Vagina (tissue), 2 donors: ENCODE data around the gene ACAA1. TPM values are rescaled to one million over a fixed set of nuclear protein-coding genes. Genes with fewer than 3 reads are reported as not detected.

ENCODE experiments used
- DNase-seq, 2 donors: peaks; one replicate each; pipeline ENCODE4 v3.0.0-alpha.2; 2017; ENCODE audit errors: extremely low spot score in 2 of 2
- H3K27ac ChIP-seq: fragments of 200-600 bp; sonication (generic); one replicate; pipeline ENCODE4 v1.5.1; 2019
- H3K27me3 ChIP-seq: fragments of 200-600 bp; sonication (generic); one replicate; pipeline ENCODE4 v1.5.1; 2019
- H3K36me3 ChIP-seq, 2 donors: fragments of 200-600 bp; sonication (generic); one replicate each; pipeline ENCODE4 v1.5.1; 2017 to 2019
- H3K4me1 ChIP-seq: fragments of 200-600 bp; sonication (generic); one replicate; pipeline ENCODE4 v1.5.1; 2019
- H3K4me3 ChIP-seq, 2 donors: fragments of 200-600 bp; sonication (generic); 1 replicate in 1 of 2; 2 replicates in 1 of 2; pipeline ENCODE4 v1.5.1; 2016 to 2019
- H3K9me3 ChIP-seq: fragments of 200-600 bp; sonication (generic); one replicate; pipeline ENCODE4 v1.5.1; 2019
- POLR2A ChIP-seq, 2 donors: fragments of 450-650 bp; IDR thresholded peaks; one replicate each; pipeline ENCODE4 v1.6.1; 2017; ENCODE audit warnings: antibody characterized with exemption in 2 of 2, mild to moderate bottlenecking in 2 of 2, moderate library complexity in 2 of 2
- POLR2AphosphoS5 ChIP-seq, 2 donors: sonication (generic); formaldehyde crosslinking; IDR thresholded peaks; one replicate each; pipeline ENCODE4 v1.9.0; 2017; ENCODE audit warnings: antibody characterized with exemption in 2 of 2, mild to moderate bottlenecking in 2 of 2, low read depth in 1 of 2; ENCODE audit not compliant: insufficient read depth in 1 of 2
- intact Hi-C: fragments of 100-400 bp; cut with DNase I; formaldehyde crosslinking; loops from one replicate; pipeline ENCODE4 v1.15.1; 2023
- total RNA-seq: library from RNA; depleted of rRNA; stranded (reverse); fragments of >200 nt; gene quantifications from one replicate; pipeline ENCODE4 v1.2.3, GENCODE V29; 2016
- TF ChIP-seq, protein P1 (sequence below), 3 experiments: fragments of 450-650 bp in 2 of 3; fragments of 200-600 bp in 1 of 3; sonication (generic) in 1 of 3; IDR thresholded peaks; one replicate each; pipeline ENCODE4 v1.5.1; 2017 to 2019; ENCODE audit warnings: antibody characterized with exemption in 3 of 3, mild to moderate bottlenecking in 2 of 3, moderate library complexity in 2 of 3

ACAA1 gene
- total RNA-seq, 1 donor from 2014 or later: 53.0 TPM

DNA sequence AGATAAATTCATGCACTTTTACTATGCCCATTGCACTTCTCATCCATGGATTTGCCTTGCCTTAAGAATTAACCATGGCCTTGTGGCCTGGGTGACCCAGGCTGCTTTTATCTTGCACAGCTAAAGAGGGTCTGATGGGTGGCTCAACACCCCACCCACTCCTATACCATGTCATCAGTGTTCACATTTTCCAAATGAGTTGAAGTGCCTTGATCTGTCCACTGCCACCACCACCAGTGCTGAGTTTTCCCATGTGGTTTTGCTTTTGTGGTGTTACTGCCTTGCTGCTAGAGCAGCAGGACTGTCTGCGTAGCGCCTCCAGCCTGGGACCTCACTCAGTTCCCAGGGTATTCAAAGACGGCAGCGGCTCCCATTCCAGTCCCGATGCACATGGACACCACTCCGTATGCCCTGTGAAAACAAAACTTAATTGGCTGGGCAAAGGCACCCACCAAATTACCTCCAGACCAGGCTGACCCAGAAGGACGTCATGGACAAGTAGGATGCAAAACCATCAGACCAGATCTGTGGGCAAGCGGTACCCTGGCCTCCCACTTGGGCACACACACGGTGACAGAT, 14.1 kb downstream of the ACAA1 start:
- TF ChIP-seq POLR2AphosphoS5 (IDR thresholded peaks at IDR 0.05; ENCODE audit: insufficient read depth in 1 of 2, low read depth in 1 of 2): no peak
- TF ChIP-seq, protein P1, sequence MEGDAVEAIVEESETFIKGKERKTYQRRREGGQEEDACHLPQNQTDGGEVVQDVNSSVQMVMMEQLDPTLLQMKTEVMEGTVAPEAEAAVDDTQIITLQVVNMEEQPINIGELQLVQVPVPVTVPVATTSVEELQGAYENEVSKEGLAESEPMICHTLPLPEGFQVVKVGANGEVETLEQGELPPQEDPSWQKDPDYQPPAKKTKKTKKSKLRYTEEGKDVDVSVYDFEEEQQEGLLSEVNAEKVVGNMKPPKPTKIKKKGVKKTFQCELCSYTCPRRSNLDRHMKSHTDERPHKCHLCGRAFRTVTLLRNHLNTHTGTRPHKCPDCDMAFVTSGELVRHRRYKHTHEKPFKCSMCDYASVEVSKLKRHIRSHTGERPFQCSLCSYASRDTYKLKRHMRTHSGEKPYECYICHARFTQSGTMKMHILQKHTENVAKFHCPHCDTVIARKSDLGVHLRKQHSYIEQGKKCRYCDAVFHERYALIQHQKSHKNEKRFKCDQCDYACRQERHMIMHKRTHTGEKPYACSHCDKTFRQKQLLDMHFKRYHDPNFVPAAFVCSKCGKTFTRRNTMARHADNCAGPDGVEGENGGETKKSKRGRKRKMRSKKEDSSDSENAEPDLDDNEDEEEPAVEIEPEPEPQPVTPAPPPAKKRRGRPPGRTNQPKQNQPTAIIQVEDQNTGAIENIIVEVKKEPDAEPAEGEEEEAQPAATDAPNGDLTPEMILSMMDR (IDR thresholded peaks at IDR 0.05): no peak
- no peak for TF ChIP-seq POLR2A (IDR thresholded peaks at IDR 0.05)
- Histone ChIP-seq H3K27ac (no peak overlapping the region), H3K36me3 (peaks cover 0 to 71% of the 10 kb centered on the region in 2 donors), H3K9me3 (no peaks in the 10 kb centered on the region), H3K4me1 (no peaks in the 10 kb centered on the region), H3K4me3 (no peak overlapping the region), H3K27me3 (no peaks in the 10 kb centered on the region)
- intact Hi-C loops: no loop called here
- DNase-seq: peak in 1 of 2 donors; percentile 47

GRCh38 chr3:38121832-38122461, 15.0 kb downstream of the ACAA1 start:
- intact Hi-C loops: no loop called here
- no peak for DNase-seq

GRCh38 chr3:38121451-38121831, 15.5 kb downstream of the ACAA1 start:
- DNase-seq: no peak
- Histone ChIP-seq H3K9me3 (no peaks in the 10 kb centered on the region), H3K27me3 (no peaks in the 10 kb centered on the region), H3K4me1 (no peaks in the 10 kb centered on the region), H3K36me3 (peaks cover 0 to 58% of the 10 kb centered on the region in 2 donors), H3K27ac (no peak overlapping the region), H3K4me3 (no peak overlapping the region)
- no peak for TF ChIP-seq POLR2A (IDR thresholded peaks at IDR 0.05)
- no peak for TF ChIP-seq POLR2AphosphoS5 (IDR thresholded peaks at IDR 0.05; ENCODE audit: insufficient read depth in 1 of 2, low read depth in 1 of 2)
- TF ChIP-seq, protein P1 (IDR thresholded peaks at IDR 0.05): no peak
- intact Hi-C loops: no loop called here

More at GRCh38 chr3:38121832-38122461, 15.0 kb downstream of the ACAA1 start:
- Histone ChIP-seq H3K9me3 (no peaks in the 10 kb centered on the region), H3K4me3 (no peak overlapping the region), H3K27ac (no peak overlapping the region), H3K27me3 (no peaks in the 10 kb centered on the region), H3K4me1 (no peaks in the 10 kb centered on the region), H3K36me3 (peaks cover 0 to 63% of the 10 kb centered on the region in 2 donors)
- TF ChIP-seq POLR2A (IDR thresholded peaks at IDR 0.05) (no peak), POLR2AphosphoS5 (IDR thresholded peaks at IDR 0.05; ENCODE audit: insufficient read depth in 1 of 2, low read depth in 1 of 2) (no peak)
- TF ChIP-seq, protein P1 (IDR thresholded peaks at IDR 0.05): no peak

GRCh38 chr3:38120693-38121450, 16.1 kb downstream of the ACAA1 start:
- no peak for DNase-seq
- H3K27me3 ChIP-seq: no peaks in the 10 kb centered on the region
- H3K27ac ChIP-seq: no peak overlapping the region
- H3K4me3 ChIP-seq: no peak overlapping the region
- H3K36me3 ChIP-seq: peaks cover 0 to 53% of the 10 kb centered on the region in 2 donors
- no peak for TF ChIP-seq POLR2AphosphoS5 (IDR thresholded peaks at IDR 0.05; ENCODE audit: insufficient read depth in 1 of 2, low read depth in 1 of 2)
- no peak for TF ChIP-seq POLR2A (IDR thresholded peaks at IDR 0.05)
- TF ChIP-seq, protein P1 (IDR thresholded peaks at IDR 0.05): no peak
- no peaks in the 10 kb centered on the region for H3K4me1 ChIP-seq
- H3K9me3 ChIP-seq: no peaks in the 10 kb centered on the region
- intact Hi-C loops: no loop called here
